Stimulated activated CD8-positive, alpha-beta memory T cell treated with anti-CD3 and anti-CD28 coated beads, Interleukin-4, amount 100 ng/mL, for 4 hours (primary cell): Measurements from ENCODE around the gene FCRLB.
"Not testable (repeated sequence)": the region's sequence is repeated elsewhere in the genome, so short reads cannot be mapped to it uniquely, and the experiment has no call there.

ENCODE experiments used
- DNase-seq, 2 donors: peaks; one replicate each; pipeline ENCODE4 v3.0.0-alpha.2; 2020; ENCODE audit warnings: low read depth in 2 of 2, low spot score in 1 of 2

Gene FCRLB

DNA sequence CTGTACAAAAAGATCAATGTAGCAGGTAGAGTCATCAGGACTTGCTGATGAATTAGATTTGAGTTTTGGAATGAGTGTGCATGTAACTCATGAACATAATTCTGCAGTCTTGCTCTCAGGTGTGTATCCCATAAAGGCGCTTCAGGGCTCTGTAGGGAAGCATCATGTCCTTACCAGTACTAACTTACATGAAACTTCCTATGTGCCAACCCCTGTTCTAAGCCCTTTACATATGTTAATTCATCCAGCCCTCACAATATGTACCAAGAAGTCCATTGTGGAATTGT, 2.1 kb upstream of the FCRLB start:
- no peak for DNase-seq

DNA sequence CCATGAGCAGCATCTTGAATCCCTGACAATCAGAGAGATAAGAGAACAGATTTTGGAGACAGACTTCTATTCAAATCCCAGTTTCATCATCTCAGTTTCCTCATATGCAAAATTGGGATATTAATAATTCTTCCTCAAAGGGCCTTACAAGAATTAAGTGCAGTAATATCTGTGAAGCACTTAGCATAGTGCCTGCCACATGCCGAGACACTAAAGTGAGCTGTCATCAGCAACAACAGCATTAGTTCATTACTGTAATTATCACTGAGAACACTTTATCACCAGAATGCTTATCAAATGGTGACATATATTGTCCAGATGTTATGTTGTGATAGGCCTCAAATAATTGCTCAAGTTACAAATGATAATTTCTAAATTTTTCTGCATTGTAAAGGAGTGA, 922 bp upstream of the FCRLB start:
- DNase-seq: no peak

GRCh38 chr1:161721738-161722343, 497 bp downstream of the FCRLB start:
- no peak for DNase-seq

GRCh38 chr1:161722406-161722805, 1.1 kb downstream of the FCRLB start:
- no peak for DNase-seq

DNA sequence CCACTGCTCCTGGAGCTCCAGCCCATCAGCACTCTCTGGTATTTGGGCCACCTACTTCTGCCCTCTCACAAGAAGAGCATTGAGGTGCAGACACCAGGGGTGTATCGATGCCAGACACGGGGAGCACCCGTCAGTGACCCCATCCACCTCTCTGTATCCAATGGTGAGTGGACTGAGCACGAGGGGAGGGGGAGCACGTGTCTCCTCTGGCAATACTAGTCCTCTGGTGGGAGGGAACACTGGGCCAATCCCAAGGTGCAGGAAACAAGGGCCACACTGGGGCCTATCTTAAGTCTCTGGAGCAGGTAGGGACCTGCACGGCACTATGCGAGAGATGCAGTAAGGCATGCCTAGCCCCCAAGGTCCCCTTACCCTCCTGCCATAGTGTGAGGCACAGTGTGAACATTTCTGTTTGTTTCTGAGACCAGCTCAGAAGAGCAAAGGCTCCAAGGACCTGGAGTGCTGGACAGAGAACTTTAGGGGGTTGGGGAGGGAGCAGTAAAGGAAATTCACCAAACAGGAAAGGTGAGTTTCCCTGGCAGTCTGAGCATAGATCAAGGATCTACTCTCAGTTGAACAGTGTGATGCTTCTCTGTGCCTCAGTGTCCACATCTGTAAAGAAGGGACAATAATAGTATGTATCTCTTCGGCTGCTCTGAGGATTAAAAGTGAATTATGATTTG, 2.3 kb downstream of the FCRLB start:
- no peak for DNase-seq

- not testable (repeated sequence) for DNase-seq
Measured at GRCh38 chr1:161725258-161725907, 4.0 kb downstream of the FCRLB start.

DNA sequence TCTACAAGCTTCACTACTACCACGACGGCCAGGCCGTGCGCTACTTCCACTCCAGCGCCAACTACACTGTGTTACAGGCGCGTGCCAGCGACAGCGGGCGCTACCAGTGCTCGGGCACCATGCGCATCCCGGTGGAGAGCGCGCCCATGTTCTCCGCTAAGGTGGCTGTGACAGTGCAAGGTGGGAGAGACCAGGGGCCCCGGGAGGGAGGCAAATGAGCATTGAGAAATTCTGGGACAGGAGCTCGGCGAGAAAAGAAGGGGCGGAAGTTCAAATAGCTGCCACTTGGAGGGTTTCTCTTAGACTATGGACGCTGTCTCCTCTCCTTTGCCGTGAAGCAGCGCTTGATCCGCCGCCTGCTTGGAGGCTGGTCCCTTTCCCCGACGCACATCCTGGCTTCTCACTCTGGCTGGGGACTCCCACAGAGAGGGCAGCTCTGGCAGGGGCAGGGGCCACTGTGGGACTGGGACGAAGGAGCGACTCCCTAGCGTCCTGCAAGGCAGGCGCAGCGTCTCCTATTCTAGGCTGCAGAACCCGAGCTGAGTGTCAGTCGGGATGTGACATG, 4.6 kb downstream of the FCRLB start:
- DNase-seq: no peak

GRCh38 chr1:161726473-161727255, 5.3 kb downstream of the FCRLB start:
- DNase-seq: peak; percentile 25 to 64

- DNase-seq: peak in 1 of 2 donors; percentile 15
Measured at GRCh38 chr1:161727256-161727924, 6.0 kb downstream of the FCRLB start.

DNA sequence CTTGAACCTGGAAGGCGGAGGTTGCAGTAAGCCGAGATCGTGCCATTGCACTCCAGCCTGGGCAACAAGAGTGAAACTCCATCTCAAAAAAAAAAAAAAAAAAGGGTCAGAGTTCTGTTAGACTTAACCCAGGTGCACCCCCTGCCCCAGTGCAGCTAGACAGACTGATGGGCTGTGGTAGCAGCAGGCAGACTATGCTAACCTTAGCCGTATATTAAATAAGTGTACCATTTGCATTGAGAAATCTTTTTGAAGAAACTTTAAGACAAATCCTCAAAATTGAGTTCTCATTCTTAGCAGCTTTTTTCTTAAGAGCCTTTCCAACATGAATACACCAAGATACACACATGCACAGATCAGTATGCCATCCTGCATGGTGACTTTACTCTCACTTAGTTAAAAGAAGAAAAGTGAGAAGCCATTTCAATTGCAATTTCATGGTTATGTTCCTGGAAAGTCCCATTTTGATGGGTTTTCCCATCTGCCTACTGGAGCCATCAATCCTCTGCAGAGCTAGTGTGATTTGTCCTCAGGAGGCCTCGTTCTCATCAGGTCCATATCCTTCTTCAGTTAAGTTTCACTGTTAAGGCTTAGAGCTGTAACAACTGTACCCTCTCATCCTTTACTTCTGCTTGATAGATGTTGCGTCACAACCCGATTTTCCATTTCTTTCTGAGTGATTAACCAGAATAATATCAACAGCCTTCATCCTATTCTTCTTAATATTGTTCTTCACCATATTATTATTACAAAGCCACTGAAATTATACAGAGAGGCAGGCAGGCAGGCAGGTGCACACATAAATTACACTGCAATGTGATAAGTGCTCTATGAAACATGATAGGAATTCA, 7.3 kb downstream of the FCRLB start:
- DNase-seq: no peak

- DNase-seq: no peak
Measured at GRCh38 chr1:161730050-161730564, 8.8 kb downstream of the FCRLB start.

GRCh38 chr1:161731241-161731640, 9.9 kb downstream of the FCRLB start:
- no peak for DNase-seq

- no peak for DNase-seq
Measured at GRCh38 chr1:161731981-161732718, 10.8 kb downstream of the FCRLB start.

- DNase-seq: no peak
Measured at GRCh38 chr1:161733526-161733925, 12.2 kb downstream of the FCRLB start.

GRCh38 chr1:161735837-161736236, 14.5 kb downstream of the FCRLB start:
- DNase-seq: no peak

DNA sequence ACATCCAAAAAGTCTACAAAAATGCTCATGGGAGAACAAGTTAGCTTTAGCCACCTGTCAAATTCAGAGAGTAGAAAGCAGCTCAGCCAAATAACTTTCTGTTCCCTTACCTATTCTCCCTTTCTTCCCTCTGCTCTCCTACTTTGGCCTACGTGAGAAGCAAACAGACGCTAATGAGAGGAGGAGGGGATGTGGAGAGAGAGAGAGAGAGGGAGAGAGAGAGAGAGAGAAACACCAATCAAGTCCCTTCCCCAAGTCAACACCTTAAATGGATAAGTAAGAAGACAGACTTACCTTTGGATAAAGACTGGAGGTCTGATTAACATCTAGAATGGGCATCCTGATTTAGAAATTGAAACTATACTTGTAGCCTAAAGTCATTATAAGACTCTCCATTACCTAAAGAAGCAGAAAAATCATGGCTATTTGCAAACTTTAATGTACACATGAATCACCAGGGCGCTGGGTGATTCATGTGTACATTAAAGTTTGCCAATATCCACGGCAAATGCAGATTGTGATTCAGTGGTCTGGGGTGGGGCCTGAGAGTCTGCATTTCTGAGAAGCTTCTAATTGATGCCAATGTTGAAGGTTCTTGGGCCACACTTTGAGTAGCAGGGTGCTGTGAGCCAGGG, 15.1 kb downstream of the FCRLB start:
- DNase-seq: no peak

DNA sequence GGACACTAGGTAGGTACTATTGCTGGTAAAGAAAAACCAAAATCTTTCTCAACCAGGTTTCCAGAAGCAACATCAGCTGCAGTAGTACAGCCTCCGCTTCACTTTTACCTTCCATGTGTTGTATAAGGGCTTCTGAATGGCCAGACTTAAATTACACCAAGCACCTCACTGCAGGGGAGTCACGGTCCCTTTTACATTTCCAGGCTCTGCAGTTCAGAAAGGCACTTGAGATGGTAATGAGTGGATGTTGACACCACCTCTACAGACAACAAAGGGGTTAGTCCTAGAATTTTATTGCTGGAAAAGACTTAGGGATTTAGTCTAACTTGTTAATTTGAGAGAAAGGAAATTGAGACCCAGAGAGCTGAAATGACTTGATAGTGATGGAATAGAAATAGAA, 16.3 kb downstream of the FCRLB start:
- no peak for DNase-seq

DNA sequence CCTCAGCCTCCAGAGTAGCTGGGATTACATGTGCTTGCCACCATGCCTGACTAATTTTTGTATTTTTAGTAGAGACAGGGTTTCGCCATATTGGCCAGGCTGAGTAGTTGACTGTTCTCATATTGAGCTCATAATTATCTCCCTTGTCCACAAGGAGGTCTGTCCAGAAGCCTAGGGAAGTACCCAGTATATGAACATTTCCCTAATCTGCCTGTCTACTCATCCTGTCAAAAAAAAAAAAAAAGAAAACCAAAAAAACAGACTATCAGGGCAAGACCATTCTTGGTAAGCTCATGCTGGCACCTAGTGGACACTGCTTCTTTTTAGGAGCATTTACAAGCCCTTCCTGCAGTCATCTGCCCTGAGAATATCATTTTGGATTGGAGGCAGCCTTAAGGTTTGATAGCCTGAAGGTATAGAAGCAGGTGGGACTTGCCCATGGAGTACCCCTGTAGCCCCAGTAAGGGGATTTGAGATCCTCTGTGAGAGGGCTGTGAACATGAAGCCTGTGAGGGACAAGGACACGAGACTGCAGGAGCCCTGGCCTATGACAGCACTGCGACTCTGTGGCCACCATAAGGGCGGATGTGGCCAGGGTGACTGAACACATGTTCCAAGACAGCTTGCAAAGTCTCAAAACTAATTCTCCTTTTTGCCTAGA, 17.4 kb downstream of the FCRLB start:
- peak; percentile 32 to 44 for DNase-seq
